Measurements from ENCODE around the gene PITPNC1. TPM values are rescaled to one million over a fixed set of nuclear protein-coding genes. Genes with fewer than 3 reads are reported as not detected.

The PITPNC1 gene
- total and polyA plus RNA-seq, 2 of the 13 experiments (the other 11 are each of a cell fraction or from before 2014, with no cell fraction given), result 4.1 to 5.7 TPM

GRCh38 chr17:67717624-67718324 is 340.7 kb downstream of the PITPNC1 start, which contains the start of gene NOL11 (continued):
- TF ChIP-seq ZNF605 (CRISPR knock-in tag; IDR thresholded peaks at IDR 0.05) (peak; percentile 96), ZNF3 (CRISPR knock-in tag; IDR thresholded peaks at IDR 0.05) (no peak), ZSCAN20 (CRISPR knock-in tag; IDR thresholded peaks at IDR 0.05; ENCODE audit: borderline replicate concordance) (no peak), MBD4 (IDR thresholded peaks at IDR 0.05; ENCODE audit: borderline replicate concordance, low read length) (no peak), RBM22 (optimal IDR thresholded peaks at IDR 0.05; ENCODE audit: low read length) (peak; percentile 68), YY1 (IDR thresholded peaks at IDR 0.05; ENCODE audit: insufficient read depth, insufficient replicate concordance, low read depth, low read length) (peak; percentile 99), ZNF704 (CRISPR knock-in tag; IDR thresholded peaks at IDR 0.05; ENCODE audit: borderline replicate concordance) (peak; percentile 96; the same call in 1 of the 2 replicates), ZNF264 (CRISPR knock-in tag; IDR thresholded peaks at IDR 0.05) (peak; percentile 94), RXRA (CRISPR knock-in tag; IDR thresholded peaks at IDR 0.05) (peak; percentile 84), CREM (IDR thresholded peaks at IDR 0.05) (peak; percentile 69), CREM (CRISPR knock-in tag; IDR thresholded peaks at IDR 0.05) (no peak), THAP9 (CRISPR knock-in tag; IDR thresholded peaks at IDR 0.05; ENCODE audit: borderline replicate concordance) (peak; percentile 100), RXRB (CRISPR knock-in tag; IDR thresholded peaks at IDR 0.05; ENCODE audit: borderline replicate concordance) (peak; percentile 83), ZNF557 (CRISPR knock-in tag; IDR thresholded peaks at IDR 0.05) (peak; percentile 96), ERF (CRISPR knock-in tag; IDR thresholded peaks at IDR 0.05) (peak; percentile 87), KMT2B (CRISPR knock-in tag; IDR thresholded peaks at IDR 0.05) (peak; percentile 97), ZBTB2 (CRISPR knock-in tag; IDR thresholded peaks at IDR 0.05; ENCODE audit: low read depth) (no peak), KDM2A (CRISPR knock-in tag; IDR thresholded peaks at IDR 0.05; ENCODE audit: borderline replicate concordance, low read depth) (peak; percentile 98)
- TF ChIP-seq, protein P1, sequence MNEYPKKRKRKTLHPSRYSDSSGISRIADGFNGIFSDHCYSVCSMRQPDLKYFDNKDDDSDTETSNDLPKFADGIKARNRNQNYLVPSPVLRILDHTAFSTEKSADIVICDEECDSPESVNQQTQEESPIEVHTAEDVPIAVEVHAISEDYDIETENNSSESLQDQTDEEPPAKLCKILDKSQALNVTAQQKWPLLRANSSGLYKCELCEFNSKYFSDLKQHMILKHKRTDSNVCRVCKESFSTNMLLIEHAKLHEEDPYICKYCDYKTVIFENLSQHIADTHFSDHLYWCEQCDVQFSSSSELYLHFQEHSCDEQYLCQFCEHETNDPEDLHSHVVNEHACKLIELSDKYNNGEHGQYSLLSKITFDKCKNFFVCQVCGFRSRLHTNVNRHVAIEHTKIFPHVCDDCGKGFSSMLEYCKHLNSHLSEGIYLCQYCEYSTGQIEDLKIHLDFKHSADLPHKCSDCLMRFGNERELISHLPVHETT (CRISPR knock-in tag; conservative IDR thresholded peaks at IDR 0.05), result peak; percentile 81
- TF ChIP-seq, protein P2, sequence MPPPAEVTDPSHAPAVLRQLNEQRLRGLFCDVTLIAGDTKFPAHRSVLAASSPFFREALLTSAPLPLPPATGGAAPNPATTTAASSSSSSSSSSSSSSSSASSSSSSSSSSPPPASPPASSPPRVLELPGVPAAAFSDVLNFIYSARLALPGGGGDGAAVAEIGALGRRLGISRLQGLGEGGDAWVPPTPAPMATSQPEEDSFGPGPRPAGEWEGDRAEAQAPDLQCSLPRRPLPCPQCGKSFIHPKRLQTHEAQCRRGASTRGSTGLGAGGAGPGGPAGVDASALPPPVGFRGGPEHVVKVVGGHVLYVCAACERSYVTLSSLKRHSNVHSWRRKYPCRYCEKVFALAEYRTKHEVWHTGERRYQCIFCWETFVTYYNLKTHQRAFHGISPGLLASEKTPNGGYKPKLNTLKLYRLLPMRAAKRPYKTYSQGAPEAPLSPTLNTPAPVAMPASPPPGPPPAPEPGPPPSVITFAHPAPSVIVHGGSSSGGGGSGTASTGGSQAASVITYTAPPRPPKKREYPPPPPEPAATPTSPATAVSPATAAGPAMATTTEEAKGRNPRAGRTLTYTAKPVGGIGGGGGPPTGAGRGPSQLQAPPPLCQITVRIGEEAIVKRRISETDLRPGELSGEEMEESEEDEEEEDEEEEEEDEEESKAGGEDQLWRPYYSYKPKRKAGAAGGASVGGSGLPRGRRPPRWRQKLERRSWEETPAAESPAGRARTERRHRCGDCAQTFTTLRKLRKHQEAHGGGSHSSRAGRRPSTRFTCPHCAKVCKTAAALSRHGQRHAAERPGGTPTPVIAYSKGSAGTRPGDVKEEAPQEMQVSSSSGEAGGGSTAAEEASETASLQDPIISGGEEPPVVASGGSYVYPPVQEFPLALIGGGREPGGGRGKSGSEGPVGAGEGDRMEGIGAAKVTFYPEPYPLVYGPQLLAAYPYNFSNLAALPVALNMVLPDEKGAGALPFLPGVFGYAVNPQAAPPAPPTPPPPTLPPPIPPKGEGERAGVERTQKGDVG (CRISPR knock-in tag; IDR thresholded peaks at IDR 0.05; ENCODE audit: borderline replicate concordance), result peak; percentile 97; the same call in 1 of the 2 replicates
